Measurements from ENCODE around the gene PPP2R5E.

DNA sequence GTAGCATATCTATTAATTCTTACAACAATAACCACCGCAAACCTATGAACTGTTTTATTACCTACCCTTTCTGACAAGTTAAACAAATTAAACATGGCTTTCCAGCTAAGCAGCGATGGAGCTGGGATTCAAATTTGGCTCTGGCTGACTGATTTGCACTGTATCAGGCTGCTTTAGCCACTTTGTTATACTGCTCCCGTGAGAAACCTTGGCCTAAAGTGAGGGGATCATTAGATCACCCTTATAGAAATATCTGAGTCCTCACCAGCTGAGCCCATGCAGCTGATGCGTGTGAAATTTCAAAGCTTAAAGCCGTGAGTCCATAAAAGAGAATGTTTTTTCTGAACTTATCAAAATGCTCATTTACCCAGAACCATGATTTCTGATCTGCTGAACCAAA is 216.3 kb downstream of the PPP2R5E start:
- TF ChIP-seq, protein P1, sequence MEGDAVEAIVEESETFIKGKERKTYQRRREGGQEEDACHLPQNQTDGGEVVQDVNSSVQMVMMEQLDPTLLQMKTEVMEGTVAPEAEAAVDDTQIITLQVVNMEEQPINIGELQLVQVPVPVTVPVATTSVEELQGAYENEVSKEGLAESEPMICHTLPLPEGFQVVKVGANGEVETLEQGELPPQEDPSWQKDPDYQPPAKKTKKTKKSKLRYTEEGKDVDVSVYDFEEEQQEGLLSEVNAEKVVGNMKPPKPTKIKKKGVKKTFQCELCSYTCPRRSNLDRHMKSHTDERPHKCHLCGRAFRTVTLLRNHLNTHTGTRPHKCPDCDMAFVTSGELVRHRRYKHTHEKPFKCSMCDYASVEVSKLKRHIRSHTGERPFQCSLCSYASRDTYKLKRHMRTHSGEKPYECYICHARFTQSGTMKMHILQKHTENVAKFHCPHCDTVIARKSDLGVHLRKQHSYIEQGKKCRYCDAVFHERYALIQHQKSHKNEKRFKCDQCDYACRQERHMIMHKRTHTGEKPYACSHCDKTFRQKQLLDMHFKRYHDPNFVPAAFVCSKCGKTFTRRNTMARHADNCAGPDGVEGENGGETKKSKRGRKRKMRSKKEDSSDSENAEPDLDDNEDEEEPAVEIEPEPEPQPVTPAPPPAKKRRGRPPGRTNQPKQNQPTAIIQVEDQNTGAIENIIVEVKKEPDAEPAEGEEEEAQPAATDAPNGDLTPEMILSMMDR (IDR thresholded peaks at IDR 0.05): no peak
- TF ChIP-seq POLR2A (IDR thresholded peaks at IDR 0.05) (no peak), EP300 (IDR thresholded peaks at IDR 0.05) (no peak)
